Aorta (tissue), 5 donors: Measurements from ENCODE around the gene GLRA2. TPM values are rescaled to one million over a fixed set of nuclear protein-coding genes. Genes with fewer than 3 reads are reported as not detected.

ENCODE experiments used
- ATAC-seq: fragments of 200-7000 bp; cut with Tn5 transposase; one replicate; pipeline ENCODE4 v1.9.1; 2022; ENCODE audit warnings: moderate library complexity; ENCODE audit not compliant: low FRiP score
- DNase-seq, 2 donors: peaks; one replicate each; pipeline ENCODE4 v3.0.0-alpha.2; 2020
- H3K27ac ChIP-seq, 2 donors: one replicate each; pipeline ENCODE4 v1.5.1; 2013; ENCODE audit warnings: low read length in 2 of 2, mild to moderate bottlenecking in 2 of 2, moderate library complexity in 2 of 2, control low read depth in 1 of 2, inconsistent platforms in 1 of 2, low read depth in 1 of 2
- H3K27me3 ChIP-seq, 2 donors: one replicate each; pipeline ENCODE4 v1.6.1; 2013; ENCODE audit warnings: control low read depth in 1 of 2, low read length in 1 of 2, mild to moderate bottlenecking in 1 of 2, moderate library complexity in 1 of 2; ENCODE audit not compliant: insufficient read depth in 2 of 2, control insufficient read depth in 1 of 2
- H3K36me3 ChIP-seq, 2 donors: one replicate each; pipeline ENCODE4 v1.6.1; 2013; ENCODE audit warnings: control low read depth in 1 of 2, low read length in 1 of 2, mild to moderate bottlenecking in 1 of 2; ENCODE audit not compliant: insufficient read depth in 2 of 2, control insufficient read depth in 1 of 2
- H3K4me1 ChIP-seq, 2 donors: one replicate each; pipeline ENCODE4 v1.6.1; 2013; ENCODE audit warnings: low read length in 2 of 2, control low read depth in 1 of 2, mild to moderate bottlenecking in 1 of 2, moderate library complexity in 1 of 2; ENCODE audit not compliant: insufficient read depth in 2 of 2, control insufficient read depth in 1 of 2
- H3K4me3 ChIP-seq, 2 donors: one replicate each; pipeline ENCODE4 v1.5.1; 2013; ENCODE audit warnings: low read length in 2 of 2, control low read depth in 1 of 2, mild to moderate bottlenecking in 1 of 2
- H3K9me3 ChIP-seq: one replicate; pipeline ENCODE4 v1.6.1; 2013; ENCODE audit warnings: mild to moderate bottlenecking, low read length; ENCODE audit not compliant: control insufficient read depth
- WGBS, 2 donors: extraction: QIAGEN DNeasy Blood & Tissue Kit; methylation state at CpG; one replicate each; pipeline ENCODE4 v1.1.7; 2013; 5-methylcytosine and 5-hydroxymethylcytosine counted together
- intact Hi-C, 2 donors: fragments of 100-400 bp; cut with DNase I; formaldehyde crosslinking; loops; one replicate each; pipeline versions ENCODE4 v1.14.2 to v1.15.0; 2022
- polyA plus RNA-seq, 2 donors: library from polyadenylated mRNA; stranded (reverse); fragments of 200-250 nt; gene quantifications; one replicate each; pipeline ENCODE4 v1.2.3, GENCODE V29; 2013
- total RNA-seq, 2 donors: library from RNA; stranded (reverse); fragmentation: NEBNext Ultra II Directional; extraction: Animal tissue kit (Norgen Biotek cat#: 25700); gene quantifications; one replicate each; pipeline ENCODE4 v1.2.1, GENCODE V29; 2021
- donor health status: healthy with polysubstance abuse.
- donor health status: Bipolar disorder and iron deficiency.
- donor health status: DM: no; HTN: no; CAD: no.
- donor health status: DM: no; HTN: no; CAD: no.
- donor health status: DM: yes; HTN: yes; CAD: no.

Gene GLRA2
- total and polyA plus RNA-seq, 4 donors, result not detected

DNA sequence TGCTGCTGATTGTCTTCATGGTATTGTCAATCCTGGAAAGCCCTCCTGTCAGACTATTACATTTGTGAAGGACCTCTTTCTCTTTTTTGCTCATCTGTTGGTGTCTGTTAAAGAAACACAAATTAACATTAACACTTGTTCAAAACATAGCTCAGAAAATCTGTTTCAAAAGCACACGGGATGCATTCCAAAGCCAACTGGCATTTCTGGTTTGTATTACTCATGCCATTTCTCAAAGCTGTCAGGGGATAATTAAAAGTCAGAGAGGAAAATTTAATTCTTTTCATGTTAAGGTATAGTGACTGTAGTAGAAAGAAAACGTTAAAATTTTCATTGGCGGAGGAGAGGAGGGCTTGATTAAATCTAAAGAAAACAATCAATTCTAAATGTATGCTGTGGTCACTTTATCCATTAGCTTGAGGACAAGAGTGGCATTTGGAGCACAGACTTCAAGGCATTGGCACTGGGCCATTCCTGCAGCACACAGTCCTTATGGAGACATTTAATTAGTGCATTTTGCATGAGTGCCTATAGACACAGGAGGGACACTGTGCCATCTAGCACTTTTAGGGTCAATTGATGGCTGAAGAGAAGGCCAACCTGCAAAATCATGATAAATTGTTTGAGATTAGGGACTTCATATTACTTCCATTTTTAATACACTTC is 21.2 kb upstream of the GLRA2 start:
- 18 to 19% methylated on average over 3 of the region's 3 CpGs for WGBS, 2 donors
- no peak overlapping the region for H3K27ac ChIP-seq
- intact Hi-C loops, result no loop called here
- ATAC-seq, result no peak
- no peaks in the 10 kb centered on the region for H3K9me3 ChIP-seq
- H3K36me3 ChIP-seq, result no peaks in the 10 kb centered on the region
- H3K4me1 ChIP-seq, result peaks cover 0 to 2% of the 10 kb centered on the region in 2 donors
- no peak overlapping the region for H3K4me3 ChIP-seq
- DNase-seq, result no peak
- no peaks in the 10 kb centered on the region for H3K27me3 ChIP-seq

DNA sequence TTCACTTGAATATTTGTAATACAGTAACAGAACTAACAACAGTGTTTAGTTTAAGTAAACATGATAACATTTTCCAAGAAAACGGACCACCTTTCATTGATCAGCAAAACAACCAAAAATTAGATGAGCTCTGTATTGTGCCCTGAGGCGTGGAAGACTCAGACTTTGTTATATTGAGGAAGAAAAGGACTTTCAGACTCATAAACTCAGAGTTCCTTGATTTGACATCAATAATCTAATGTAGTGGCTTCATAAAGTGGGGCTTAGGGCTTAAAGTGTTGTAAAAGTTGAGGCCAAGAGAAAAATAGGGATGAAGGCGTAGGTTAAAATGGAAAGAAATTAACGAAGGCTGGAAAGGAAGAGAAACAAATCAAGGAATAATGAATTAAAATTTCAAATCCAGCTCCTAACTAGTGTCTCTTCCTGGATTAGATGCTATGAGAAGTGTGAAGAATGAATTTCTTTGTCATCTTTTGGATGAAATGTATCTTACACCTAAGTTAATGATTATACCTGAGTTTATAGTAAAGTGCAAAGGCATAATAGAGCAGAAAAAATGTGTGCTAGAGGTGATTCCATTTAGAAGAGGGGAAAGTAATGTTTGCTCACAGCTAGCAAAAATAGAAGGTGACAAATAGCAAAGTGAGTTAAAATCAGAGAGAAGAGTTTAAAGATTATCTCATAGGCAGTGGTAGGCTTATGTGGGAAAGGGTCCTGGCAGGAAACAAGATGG is 19.8 kb upstream of the GLRA2 start:
- H3K36me3 ChIP-seq, result no peaks in the 10 kb centered on the region
- intact Hi-C loops, result no loop called here
- H3K4me3 ChIP-seq, result no peak overlapping the region
- no peak overlapping the region for H3K27ac ChIP-seq
- no peaks in the 10 kb centered on the region for H3K27me3 ChIP-seq
- no peaks in the 10 kb centered on the region for H3K9me3 ChIP-seq
- no peak for DNase-seq
- ATAC-seq, result no peak
- 63 to 89% methylated on average over 4 of the region's 4 CpGs for WGBS, 2 donors
- H3K4me1 ChIP-seq, result peaks cover 0 to 2% of the 10 kb centered on the region in 2 donors

DNA sequence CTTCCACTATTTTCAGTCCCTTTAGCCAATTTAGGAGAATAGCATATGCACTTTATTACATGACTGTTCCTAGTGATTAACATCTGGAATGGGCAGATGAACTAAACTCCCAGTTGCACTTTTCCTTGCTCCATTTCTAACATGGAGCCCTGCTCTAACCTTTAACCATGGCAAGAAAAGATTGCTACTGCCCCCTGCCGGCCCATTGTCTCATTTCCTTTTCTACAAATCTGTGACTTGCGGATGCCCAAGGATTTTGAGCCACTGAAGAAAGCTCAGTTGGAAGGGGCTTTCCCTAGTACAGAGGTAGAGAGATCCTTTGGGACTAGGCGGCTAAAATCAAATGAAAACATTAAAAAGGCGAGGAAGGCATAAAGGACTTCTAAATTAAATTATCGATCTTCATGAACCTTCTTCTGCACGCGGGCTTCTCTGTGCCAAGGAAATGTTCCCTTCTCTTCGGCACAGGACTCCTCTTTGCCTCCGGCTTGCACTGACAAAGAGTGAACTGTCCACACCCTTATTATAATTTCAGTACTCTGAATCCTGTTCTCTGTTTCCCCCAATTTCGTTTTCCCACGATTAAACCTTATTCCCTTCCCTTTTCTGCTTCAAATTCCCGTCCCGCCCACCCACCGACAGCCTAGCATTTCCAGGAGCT is 577 bp upstream of the GLRA2 start:
- ATAC-seq (no peak), DNase-seq (peak; percentile 46 to 67)
- Histone ChIP-seq H3K4me3 (no peak overlapping the region), H3K9me3 (no peaks in the 10 kb centered on the region), H3K4me1 (no peaks in the 10 kb centered on the region), H3K27ac (no peak overlapping the region), H3K36me3 (no peaks in the 10 kb centered on the region), H3K27me3 (no peaks in the 10 kb centered on the region)
- intact Hi-C loops, result no loop called here
- 15 to 30% methylated on average over 14 of the region's 14 CpGs for WGBS, 2 donors

DNA sequence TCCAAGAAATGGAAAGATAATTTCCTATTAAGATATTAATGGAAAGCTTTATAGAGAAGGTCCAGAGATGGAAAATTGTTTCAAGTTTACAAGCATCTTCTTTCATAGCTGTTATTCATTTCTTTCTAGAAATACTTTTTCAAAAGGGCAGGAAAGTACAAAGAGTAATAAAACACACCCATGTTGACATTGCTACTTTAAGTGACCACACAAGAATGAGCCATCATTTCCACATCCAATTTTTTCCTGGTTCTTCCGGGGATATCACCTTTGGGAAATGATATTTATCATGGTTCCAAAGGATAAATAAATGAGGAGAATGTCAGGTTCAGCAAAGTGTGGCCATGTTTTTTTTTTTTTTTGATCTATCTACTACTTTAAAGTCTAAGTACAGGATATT is 4.5 kb downstream of the GLRA2 start:
- ATAC-seq (no peak), DNase-seq (no peak)
- intact Hi-C loops, result no loop called here
- Histone ChIP-seq H3K9me3 (no peaks in the 10 kb centered on the region), H3K27ac (no peak overlapping the region), H3K27me3 (no peaks in the 10 kb centered on the region), H3K36me3 (no peaks in the 10 kb centered on the region), H3K4me3 (no peak overlapping the region), H3K4me1 (no peaks in the 10 kb centered on the region)
- 41 to 57% methylated on average over 1 of the region's 1 CpG for WGBS, 2 donors

DNA sequence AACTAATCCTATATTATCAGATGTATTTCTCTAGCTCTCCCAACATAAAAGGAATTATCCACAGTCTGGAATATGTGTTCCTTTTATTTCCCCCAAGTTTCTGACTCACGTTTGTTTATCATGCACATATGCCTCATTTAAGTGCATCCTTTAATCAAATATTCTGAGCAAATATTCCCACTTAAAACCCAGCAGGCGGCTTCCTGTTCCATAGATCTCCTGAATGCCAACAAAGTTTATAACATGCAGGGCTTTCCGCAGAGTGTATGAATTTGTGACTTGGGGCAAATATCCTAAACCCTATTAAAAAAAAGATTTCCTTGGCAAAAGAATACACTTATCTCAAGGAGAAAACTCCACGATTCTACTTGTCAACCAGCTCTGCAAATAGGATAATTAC is 16.9 kb downstream of the GLRA2 start:
- no peak overlapping the region for H3K4me3 ChIP-seq
- no peaks in the 10 kb centered on the region for H3K27me3 ChIP-seq
- intact Hi-C loops, result no loop called here
- no peak for ATAC-seq
- 50 to 68% methylated on average over 4 of the region's 4 CpGs for WGBS, 2 donors
- H3K9me3 ChIP-seq, result no peaks in the 10 kb centered on the region
- no peaks in the 10 kb centered on the region for H3K4me1 ChIP-seq
- no peaks in the 10 kb centered on the region for H3K36me3 ChIP-seq
- no peak overlapping the region for H3K27ac ChIP-seq
- no peak for DNase-seq

DNA sequence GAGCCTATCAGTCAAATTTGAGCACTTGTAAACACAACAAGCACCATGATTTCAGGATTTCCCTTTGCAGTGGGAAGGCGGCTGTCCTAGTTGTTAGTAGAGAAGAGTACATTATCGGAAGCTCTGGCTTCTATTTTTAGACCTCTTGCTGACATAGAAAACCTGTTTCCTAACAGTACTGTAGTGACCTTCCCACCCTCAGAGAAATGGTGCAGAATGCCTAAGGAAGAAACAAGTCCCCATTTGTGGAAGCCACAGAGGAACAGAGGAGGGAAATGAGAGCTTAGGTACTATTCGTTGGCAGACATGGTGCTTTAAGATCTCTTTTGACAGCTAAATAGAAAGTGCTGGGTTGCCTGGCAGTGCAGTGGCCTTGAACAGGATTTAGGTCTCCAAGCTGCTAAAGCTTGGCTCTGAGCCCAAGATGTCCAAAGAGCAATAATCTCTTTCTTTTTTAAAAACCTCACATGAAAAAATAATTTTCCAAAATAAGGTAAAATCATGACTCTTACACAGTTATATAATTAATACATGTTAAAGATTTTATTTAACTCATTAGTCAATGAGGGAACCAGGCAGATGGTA is 24.9 kb downstream of the GLRA2 start:
- Histone ChIP-seq H3K27ac (no peak overlapping the region), H3K36me3 (no peaks in the 10 kb centered on the region), H3K27me3 (no peaks in the 10 kb centered on the region), H3K4me1 (no peaks in the 10 kb centered on the region), H3K4me3 (no peak overlapping the region), H3K9me3 (no peaks in the 10 kb centered on the region)
- 36 to 45% methylated on average over 3 of the region's 3 CpGs for WGBS, 2 donors
- ATAC-seq, result no peak
- no peak for DNase-seq
- intact Hi-C loops, result no loop called here

DNA sequence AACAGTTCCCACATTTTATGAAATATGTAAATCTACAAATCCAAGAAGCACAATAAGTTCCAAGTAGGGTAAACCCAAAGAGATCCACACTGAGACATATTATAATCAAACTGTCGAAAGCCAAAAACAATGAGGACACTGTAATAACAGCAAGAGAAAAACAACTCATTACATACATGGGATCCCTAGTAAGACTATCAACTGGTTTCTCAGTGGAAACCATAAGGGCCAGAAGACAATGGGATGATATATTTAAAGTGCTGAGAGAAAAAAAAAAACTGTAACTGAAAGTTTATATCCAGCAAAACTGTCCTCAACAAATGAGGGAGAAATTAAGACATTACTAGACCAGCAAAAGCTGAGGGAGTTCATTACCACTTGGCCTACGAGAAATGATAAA is 34.7 kb downstream of the GLRA2 start:
- Histone ChIP-seq H3K36me3 (no peaks in the 10 kb centered on the region), H3K27ac (no peak overlapping the region), H3K4me1 (no peaks in the 10 kb centered on the region), H3K27me3 (no peaks in the 10 kb centered on the region), H3K9me3 (no peaks in the 10 kb centered on the region), H3K4me3 (no peak overlapping the region)
- DNase-seq, result no peak
- no peak for ATAC-seq
- 67 to 81% methylated on average over 2 of the region's 2 CpGs for WGBS, 2 donors
- intact Hi-C loops, result no loop called here

DNA sequence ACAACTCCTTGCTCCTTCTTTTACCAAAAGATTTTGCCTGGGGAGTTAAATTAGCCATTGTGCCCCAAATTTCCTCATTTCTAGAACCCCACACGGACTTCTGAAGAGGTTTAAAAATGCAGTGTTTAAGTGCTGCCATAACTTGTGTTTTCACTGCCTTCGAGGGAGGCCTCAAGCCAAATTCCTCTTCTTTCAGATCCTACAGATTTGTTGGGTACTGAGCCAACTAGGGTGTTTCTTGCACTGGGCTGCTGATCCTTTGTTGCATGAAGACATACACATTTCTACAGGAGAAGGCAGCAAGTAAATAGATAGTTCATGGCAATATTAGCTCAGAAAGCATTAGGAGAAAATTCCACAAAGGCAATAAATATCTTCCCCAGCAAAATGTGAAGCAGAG is 43.8 kb downstream of the GLRA2 start:
- no peak overlapping the region for H3K4me3 ChIP-seq
- H3K36me3 ChIP-seq, result no peaks in the 10 kb centered on the region
- no peaks in the 10 kb centered on the region for H3K27me3 ChIP-seq
- ATAC-seq (no peak), DNase-seq (no peak)
- no peak overlapping the region for H3K27ac ChIP-seq
- 13 to 15% methylated on average over 2 of the region's 2 CpGs for WGBS, 2 donors
- intact Hi-C loops, result no loop called here
- no peaks in the 10 kb centered on the region for H3K9me3 ChIP-seq
- no peaks in the 10 kb centered on the region for H3K4me1 ChIP-seq
